Memory B cell (primary cell): ENCODE results near the gene TIA1.
"Not testable (repeated sequence)": the region's sequence is repeated elsewhere in the genome, so short reads cannot be mapped to it uniquely, and the experiment has no call there.

ENCODE experiments used
- ATAC-seq: fragments of 150-1000 bp; cut with Tn5 transposase; 2 replicates; pipeline ENCODE4 v1.10.0; 2021; ENCODE audit warnings: low read depth, mild to moderate bottlenecking, moderate library complexity
- DNase-seq, 2 donors: peaks; one replicate each; pipeline ENCODE4 v3.0.0; 2022; ENCODE audit warnings: low spot score in 2 of 2
- H3K27ac Mint-ChIP-seq: one replicate; pipeline ENCODE4 v1.8.0; 2022; ENCODE audit warnings: mild to moderate bottlenecking, moderate library complexity, mixed read lengths
- H3K27me3 Mint-ChIP-seq: one replicate; pipeline ENCODE4 v1.8.0; 2022; ENCODE audit warnings: mixed read lengths
- H3K36me3 Mint-ChIP-seq: one replicate; pipeline ENCODE4 v1.8.0; 2022; ENCODE audit warnings: mild to moderate bottlenecking, mixed read lengths
- H3K4me1 Mint-ChIP-seq: one replicate; pipeline ENCODE4 v1.8.0; 2022; ENCODE audit warnings: mixed read lengths
- H3K4me3 Mint-ChIP-seq: one replicate; pipeline ENCODE4 v1.8.0; 2022; ENCODE audit warnings: mild to moderate bottlenecking, moderate library complexity, mixed read lengths
- H3K9me3 Mint-ChIP-seq: one replicate; pipeline ENCODE4 v1.8.0; 2022; ENCODE audit warnings: mixed read lengths

The TIA1 gene

GRCh38 chr2:70201831-70202230, 46.6 kb downstream of the TIA1 start:
- ATAC-seq = no peak

GRCh38 chr2:70201225-70201768, 47.1 kb downstream of the TIA1 start:
- no peak for ATAC-seq
- H3K36me3 Mint-ChIP-seq = no peaks in the 10 kb centered on the region
- H3K27ac Mint-ChIP-seq = no peak overlapping the region
- no peak for DNase-seq
- H3K9me3 Mint-ChIP-seq = peaks cover 2% of the 10 kb centered on the region
- H3K27me3 Mint-ChIP-seq = peaks cover 4% of the 10 kb centered on the region
- H3K4me1 Mint-ChIP-seq = no peaks in the 10 kb centered on the region
- no peak overlapping the region for H3K4me3 Mint-ChIP-seq

More at GRCh38 chr2:70201831-70202230, 46.6 kb downstream of the TIA1 start:
- no peak overlapping the region for H3K4me3 Mint-ChIP-seq
- no peak for DNase-seq
- H3K27ac Mint-ChIP-seq = no peak overlapping the region
- no peaks in the 10 kb centered on the region for H3K36me3 Mint-ChIP-seq
- H3K4me1 Mint-ChIP-seq = no peaks in the 10 kb centered on the region
- peaks cover 4% of the 10 kb centered on the region for H3K27me3 Mint-ChIP-seq
- H3K9me3 Mint-ChIP-seq = peaks cover 2% of the 10 kb centered on the region

- H3K9me3 Mint-ChIP-seq = peaks cover 2% of the 10 kb centered on the region
- no peak overlapping the region for H3K4me3 Mint-ChIP-seq
- ATAC-seq = no peak
- H3K27me3 Mint-ChIP-seq = peaks cover 4% of the 10 kb centered on the region
- H3K27ac Mint-ChIP-seq = no peak overlapping the region
- no peaks in the 10 kb centered on the region for H3K4me1 Mint-ChIP-seq
- DNase-seq = no peak
- H3K36me3 Mint-ChIP-seq = no peaks in the 10 kb centered on the region
Measured at GRCh38 chr2:70199320-70199864, 49.0 kb downstream of the TIA1 start.

- Mint-ChIP-seq H3K9me3 (no peaks in the 10 kb centered on the region), H3K4me3 (no peak overlapping the region), H3K36me3 (peaks cover 2% of the 10 kb centered on the region), H3K4me1 (peaks cover 8% of the 10 kb centered on the region), H3K27me3 (no peaks in the 10 kb centered on the region), H3K27ac (no peak overlapping the region)
- ATAC-seq (no peak), DNase-seq (no peak)
Measured at GRCh38 chr2:70192516-70192915, 55.9 kb downstream of the TIA1 start.

- peaks cover 2% of the 10 kb centered on the region for H3K36me3 Mint-ChIP-seq
- peaks cover 8% of the 10 kb centered on the region for H3K4me1 Mint-ChIP-seq
- ATAC-seq (no peak), DNase-seq (no peak)
- H3K27ac Mint-ChIP-seq = peak overlapping the region; percentile 99
- H3K27me3 Mint-ChIP-seq = no peaks in the 10 kb centered on the region
- H3K9me3 Mint-ChIP-seq = no peaks in the 10 kb centered on the region
- peak overlapping the region; percentile 92 for H3K4me3 Mint-ChIP-seq
Measured at GRCh38 chr2:70191244-70191735, 57.1 kb downstream of the TIA1 start.

- Mint-ChIP-seq H3K36me3 (peaks cover 2% of the 10 kb centered on the region), H3K4me1 (peaks cover 8% of the 10 kb centered on the region), H3K9me3 (no peaks in the 10 kb centered on the region), H3K4me3 (peak within 1 kb of the TSS; percentile 92), H3K27ac (peak within 1 kb of the TSS; percentile 99), H3K27me3 (no peaks in the 10 kb centered on the region)
- DNase-seq (peak; percentile 94 to 95), ATAC-seq (peak; percentile 84)
Measured at GRCh38 chr2:70190418-70191243, 57.8 kb downstream of the TIA1 start, which contains the start of gene C2orf42. Gene C2orf42, minus strand, starts transcription at chr2:70191019. Its CDS starts 9,034 bp downstream, at chr2:70181985.

GRCh38 chr2:70188460-70188859, 60.0 kb downstream of the TIA1 start:
- DNase-seq (no peak), ATAC-seq (no peak)
- Mint-ChIP-seq H3K36me3 (peaks cover 2% of the 10 kb centered on the region), H3K27me3 (no peaks in the 10 kb centered on the region), H3K4me3 (no peak overlapping the region), H3K9me3 (no peaks in the 10 kb centered on the region), H3K27ac (peak overlapping the region; percentile 38), H3K4me1 (peaks cover 8% of the 10 kb centered on the region)

GRCh38 chr2:70187170-70187569, 61.3 kb downstream of the TIA1 start:
- not testable (repeated sequence) for H3K9me3 Mint-ChIP-seq, H3K27me3 Mint-ChIP-seq, ATAC-seq, H3K27ac Mint-ChIP-seq, H3K4me3 Mint-ChIP-seq, H3K36me3 Mint-ChIP-seq, DNase-seq, H3K4me1 Mint-ChIP-seq

GRCh38 chr2:70182689-70183088, 65.7 kb downstream of the TIA1 start:
- DNase-seq (no peak), ATAC-seq (no peak)
- Mint-ChIP-seq H3K27ac (peak overlapping the region; percentile 85), H3K27me3 (no peaks in the 10 kb centered on the region), H3K36me3 (no peaks in the 10 kb centered on the region), H3K4me3 (no peak overlapping the region), H3K4me1 (peaks cover 8% of the 10 kb centered on the region), H3K9me3 (no peaks in the 10 kb centered on the region)

GRCh38 chr2:70181363-70181956, 67.0 kb downstream of the TIA1 start:
- DNase-seq (peak; percentile 18 to 30), ATAC-seq (peak; percentile 79)
- Mint-ChIP-seq H3K4me3 (peak overlapping the region; percentile 78), H3K27me3 (no peaks in the 10 kb centered on the region), H3K36me3 (peaks cover 2% of the 10 kb centered on the region), H3K27ac (peak overlapping the region; percentile 85), H3K9me3 (no peaks in the 10 kb centered on the region), H3K4me1 (peaks cover 10% of the 10 kb centered on the region)

- Mint-ChIP-seq H3K4me1 (peaks cover 2% of the 10 kb centered on the region), H3K27ac (no peak overlapping the region), H3K4me3 (no peak overlapping the region), H3K9me3 (no peaks in the 10 kb centered on the region), H3K36me3 (peaks cover 18% of the 10 kb centered on the region), H3K27me3 (no peaks in the 10 kb centered on the region)
- ATAC-seq (no peak), DNase-seq (no peak)
Measured at GRCh38 chr2:70173520-70173919, 74.9 kb downstream of the TIA1 start.

- H3K36me3 Mint-ChIP-seq = peaks cover 19% of the 10 kb centered on the region
Measured at GRCh38 chr2:70169654-70170245, 78.7 kb downstream of the TIA1 start.

GRCh38 chr2:70161069-70161534, 87.3 kb downstream of the TIA1 start:
- Mint-ChIP-seq H3K27ac (peak overlapping the region; percentile 67), H3K4me1 (peaks cover 2% of the 10 kb centered on the region), H3K27me3 (no peaks in the 10 kb centered on the region), H3K9me3 (no peaks in the 10 kb centered on the region), H3K36me3 (peaks cover 10% of the 10 kb centered on the region), H3K4me3 (no peak overlapping the region)
- ATAC-seq = no peak
- no peak for DNase-seq

More at GRCh38 chr2:70169654-70170245, 78.7 kb downstream of the TIA1 start:
- not testable (repeated sequence) for H3K9me3 Mint-ChIP-seq, DNase-seq, H3K4me1 Mint-ChIP-seq, H3K27ac Mint-ChIP-seq, ATAC-seq, H3K4me3 Mint-ChIP-seq, H3K27me3 Mint-ChIP-seq
